IMR-90 (cell line): ENCODE results near the gene SMYD2. TPM values are rescaled to one million over a fixed set of nuclear protein-coding genes. Genes with fewer than 3 reads are reported as not detected.

Source experiments
- ATAC-seq: fragments of 200-7000 bp; cut with Tn5 transposase; 2 replicates; pipeline ENCODE4 v1.9.1; 2020; ENCODE audit warnings: low read depth, mild to moderate bottlenecking, moderate library complexity
- BruUV-seq: library from RNA; stranded (reverse); fragments of 400-500 nt; replicated peaks from 2 replicates; lab custom pipeline; 2021; lab: Mats Ljungman, UMichigan
- CTCF ChIA-PET: fragments of 300-600 bp; formaldehyde crosslinking; extraction: SDS; loops from one replicate; lab custom pipeline; 2021; ENCODE audit warnings: antibody characterized with exemption; lab: Yijun Ruan, JAX
- POLR2A ChIA-PET: fragments of 300-600 bp; sonication (Branson Sonifier 250); formaldehyde crosslinking; loops from one replicate; lab custom pipeline; 2022; ENCODE audit warnings: antibody characterized with exemption; ENCODE audit not compliant: unreplicated experiment; lab: Charles Lee
- DNase-seq: peaks from one replicate; pipeline ENCODE4 v3.0.0; 2013
- H2AFZ ChIP-seq: replicated peaks from 2 replicates; pipeline ENCODE3; 2013; ENCODE audit warnings: low read length, mild to moderate bottlenecking; ENCODE audit not compliant: poor library complexity
- H2AK5ac ChIP-seq: 2 replicates; pipeline ENCODE4 v1.6.1; 2013; ENCODE audit warnings: low read depth, low read length, inconsistent platforms
- H2AK9ac ChIP-seq: replicated peaks from 2 replicates; pipeline ENCODE3; 2013; ENCODE audit warnings: mild to moderate bottlenecking, low read depth, low read length, moderate library complexity; ENCODE audit not compliant: poor library complexity
- H2BK120ac ChIP-seq: 2 replicates; pipeline ENCODE4 v1.6.1; 2013; ENCODE audit warnings: low read depth, low read length, inconsistent platforms
- H2BK15ac ChIP-seq: 3 replicates; pipeline ENCODE4 v1.6.1; 2013; ENCODE audit warnings: low read depth, low read length, inconsistent platforms
- H2BK20ac ChIP-seq: 2 replicates; pipeline ENCODE4 v1.6.1; 2013; ENCODE audit warnings: low read depth, mild to moderate bottlenecking, inconsistent platforms, low read length, moderate library complexity
- H2BK5ac ChIP-seq: 2 replicates; pipeline ENCODE4 v1.6.1; 2013; ENCODE audit warnings: mild to moderate bottlenecking, low read depth, low read length, inconsistent platforms; ENCODE audit not compliant: poor library complexity, severe bottlenecking
- H3K14ac ChIP-seq: replicated peaks from 2 replicates; pipeline ENCODE4 v1.6.1; 2013; ENCODE audit warnings: low read depth, low read length, inconsistent platforms
- H3K18ac ChIP-seq: 2 replicates; pipeline ENCODE4 v1.6.1; 2013; ENCODE audit warnings: low read depth, low read length, control low read depth
- H3K23ac ChIP-seq: 2 replicates; pipeline ENCODE4 v1.6.1; 2013; ENCODE audit warnings: low read depth, low read length, inconsistent platforms
- H3K27ac ChIP-seq: 2 replicates; pipeline ENCODE4 v1.5.1; 2013; ENCODE audit warnings: mild to moderate bottlenecking, control low read depth, low read length; ENCODE audit not compliant: insufficient read depth
- H3K27me3 ChIP-seq: 2 replicates; pipeline ENCODE4 v1.6.1; 2013; ENCODE audit warnings: low read length; ENCODE audit not compliant: control insufficient read depth, insufficient read depth
- H3K36me3 ChIP-seq: 2 replicates; pipeline ENCODE4 v1.6.1; 2013; ENCODE audit warnings: low read length, mixed read lengths; ENCODE audit not compliant: control insufficient read depth, insufficient read depth
- H3K4ac ChIP-seq: 2 replicates; pipeline ENCODE4 v1.6.1; 2013; ENCODE audit warnings: low read depth, low read length, inconsistent platforms
- H3K4me1 ChIP-seq: 2 replicates; pipeline ENCODE4 v1.6.1; 2013; ENCODE audit warnings: low read length, mixed read lengths; ENCODE audit not compliant: control insufficient read depth, insufficient read depth
- H3K4me2 ChIP-seq: 2 replicates; pipeline ENCODE4 v1.6.1; 2013; ENCODE audit warnings: low read depth, mild to moderate bottlenecking, control low read depth, low read length, moderate library complexity
- H3K4me3 ChIP-seq: 2 replicates; pipeline ENCODE4 v1.5.1; 2013; ENCODE audit warnings: low read depth, mild to moderate bottlenecking, control low read depth, low read length, moderate library complexity; ENCODE audit not compliant: insufficient read depth
- H3K56ac ChIP-seq: 2 replicates; pipeline ENCODE4 v1.6.1; 2013; ENCODE audit warnings: low read length, inconsistent platforms; ENCODE audit not compliant: insufficient read depth; ENCODE audit errors: extremely low read depth
- H3K79me1 ChIP-seq, 2 experiments: 2 replicates each; pipeline ENCODE4 v1.6.1; 2013; ENCODE audit warnings: low read length in 2 of 2, inconsistent platforms in 1 of 2, low read depth in 1 of 2
- H3K9ac ChIP-seq: 2 replicates; pipeline ENCODE4 v1.6.1; 2013; ENCODE audit warnings: low read depth, low read length, control low read depth
- H3K9me1 ChIP-seq: 2 replicates; pipeline ENCODE4 v1.6.1; 2013; ENCODE audit warnings: low read length, inconsistent platforms; ENCODE audit not compliant: insufficient read depth
- H3K9me3 ChIP-seq: 2 replicates; pipeline ENCODE4 v1.6.1; 2013; ENCODE audit warnings: low read length; ENCODE audit not compliant: control insufficient read depth, insufficient read depth
- H4K20me1 ChIP-seq: 2 replicates; pipeline ENCODE4 v1.6.1; 2013; ENCODE audit warnings: low read length, inconsistent platforms; ENCODE audit not compliant: insufficient read depth
- H4K5ac ChIP-seq: 2 replicates; pipeline ENCODE4 v1.6.1; 2013; ENCODE audit warnings: mild to moderate bottlenecking, low read depth, low read length, control low read depth
- H4K8ac ChIP-seq, 2 experiments: 2 replicates each; pipeline ENCODE4 v1.6.1; 2013; ENCODE audit warnings: low read depth in 2 of 2, low read length in 2 of 2, control low read depth in 1 of 2, inconsistent platforms in 1 of 2
- H4K91ac ChIP-seq: 2 replicates; pipeline ENCODE4 v1.6.1; 2013; ENCODE audit warnings: low read depth, low read length, inconsistent platforms; ENCODE audit not compliant: insufficient read depth
- MAZ ChIP-seq: IDR thresholded peaks from 2 replicates; pipeline ENCODE4 v1.6.1; 2012; ENCODE audit warnings: low read depth, mild to moderate bottlenecking, low read length, improper control_type of control experiment, moderate library complexity, borderline replicate concordance
- NFE2L2 ChIP-seq: fragments of 150-350 bp; IDR thresholded peaks from 2 replicates; pipeline ENCODE4 v1.6.1; 2016; ENCODE audit warnings: low read depth, mild to moderate bottlenecking, low read length
- POLR2A ChIP-seq: IDR thresholded peaks from 2 replicates; pipeline ENCODE4 v1.6.1; 2012; ENCODE audit warnings: mild to moderate bottlenecking, low read depth, low read length
- RCOR1 ChIP-seq: IDR thresholded peaks from 2 replicates; pipeline ENCODE4 v1.6.1; 2012; ENCODE audit warnings: mild to moderate bottlenecking, low read length, improper control_type of control experiment; ENCODE audit not compliant: insufficient replicate concordance
- RFX5 ChIP-seq: IDR thresholded peaks from 2 replicates; pipeline ENCODE4 v1.8.0; 2012; ENCODE audit warnings: low read depth, mild to moderate bottlenecking, low read length, moderate library complexity
- WGBS, 2 experiments: methylation state at CpG; one replicate each; pipeline versions ENCODE4 v1.1.5 to v1.1.7; 2013; ENCODE audit warnings: missing lambda C conversion rate in 2 of 2; ENCODE audit not compliant: insufficient read length in 1 of 2; ENCODE audit errors: extremely low coverage in 2 of 2; 5-methylcytosine and 5-hydroxymethylcytosine counted together
- dilution Hi-C: fragments of 300-500 bp; cut with HindIII; formaldehyde crosslinking; loops from one replicate; pipeline ENCODE4 v1.14.3; 2018; ENCODE audit warnings: low sequenced_read_pairs; ENCODE audit not compliant: unreplicated experiment
- in situ Hi-C: fragments of 300-500 bp; cut with MboI; formaldehyde crosslinking; loops from 3 replicates; pipeline ENCODE4 v1.14.3; 2019; ENCODE audit warnings: low sequenced_read_pairs, inconsistent platforms, mixed read lengths
- intact Hi-C: fragments of 100-400 bp; cut with micrococcal nuclease; formaldehyde crosslinking; loops from 2 replicates; pipeline ENCODE4 v1.10.0; 2022
- polyA plus RNA-seq, 3 experiments: library from polyadenylated mRNA; depleted of rRNA; stranded (reverse); fragments of >200 nt; gene quantifications; 2 replicates each; pipeline ENCODE4 v1.2.3, GENCODE V29; 2012; ENCODE audit warnings: low replicate concordance in 1 of 3
- total RNA-seq: library from RNA; depleted of rRNA; stranded (reverse); fragments of >200 nt; gene quantifications from 2 replicates; pipeline ENCODE4 v1.2.3, GENCODE V29; 2012
- TF ChIP-seq, protein P1 (sequence below): conservative IDR thresholded peaks from 2 replicates; pipeline ENCODE4 v1.5.1; 2012; ENCODE audit warnings: mild to moderate bottlenecking, low read depth, low read length, improper control_type of control experiment
- TF ChIP-seq, protein P2 (sequence below): fragments of 150-350 bp; IDR thresholded peaks from 2 replicates; pipeline ENCODE4 v1.6.1; 2017; ENCODE audit warnings: mild to moderate bottlenecking, antibody characterized with exemption, low read length, low read depth

The SMYD2 gene
- total and polyA plus RNA-seq, 2 of the 4 experiments (the other 2 are of a cell fraction), result 32.7 to 61.7 TPM

DNA sequence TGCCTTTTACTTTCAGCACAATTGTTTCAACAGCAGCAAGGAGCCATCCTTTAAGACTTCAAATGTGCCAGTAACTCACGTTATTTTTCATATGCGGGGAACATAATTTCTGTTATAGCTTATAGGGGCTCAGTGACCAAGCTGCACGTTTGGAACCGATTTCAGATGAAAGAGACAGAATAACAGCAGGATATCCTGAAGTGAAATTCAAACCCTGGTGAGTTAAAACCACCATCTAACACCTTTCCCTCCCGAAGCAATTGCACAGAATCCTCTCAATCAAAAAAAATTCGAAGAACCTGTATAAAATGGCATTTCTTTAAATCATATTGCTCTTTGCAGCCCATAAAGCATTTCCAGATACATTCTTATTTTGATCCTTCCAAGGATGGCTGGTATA, 6.9 kb downstream of the SMYD2 start:
- POLR2A ChIA-PET, result no interaction called here
- in situ Hi-C loops, result no loop called here
- H2BK15ac ChIP-seq, result no peak overlapping the region

More for the DNA sequence above, 6.9 kb downstream of the SMYD2 start:
- H2BK120ac ChIP-seq, result no peak overlapping the region
- H3K36me3 ChIP-seq, result no peaks in the 10 kb centered on the region
- no peaks in the 10 kb centered on the region for H4K20me1 ChIP-seq
- DNase-seq (no peak), ATAC-seq (no peak)
- intact Hi-C loops (no loop called here), dilution Hi-C loops (no loop called here)
- no peak overlapping the region for H4K5ac ChIP-seq
- H3K27ac ChIP-seq, result no peak overlapping the region
- no peak overlapping the region for H2AK9ac ChIP-seq
- TF ChIP-seq, protein P1, sequence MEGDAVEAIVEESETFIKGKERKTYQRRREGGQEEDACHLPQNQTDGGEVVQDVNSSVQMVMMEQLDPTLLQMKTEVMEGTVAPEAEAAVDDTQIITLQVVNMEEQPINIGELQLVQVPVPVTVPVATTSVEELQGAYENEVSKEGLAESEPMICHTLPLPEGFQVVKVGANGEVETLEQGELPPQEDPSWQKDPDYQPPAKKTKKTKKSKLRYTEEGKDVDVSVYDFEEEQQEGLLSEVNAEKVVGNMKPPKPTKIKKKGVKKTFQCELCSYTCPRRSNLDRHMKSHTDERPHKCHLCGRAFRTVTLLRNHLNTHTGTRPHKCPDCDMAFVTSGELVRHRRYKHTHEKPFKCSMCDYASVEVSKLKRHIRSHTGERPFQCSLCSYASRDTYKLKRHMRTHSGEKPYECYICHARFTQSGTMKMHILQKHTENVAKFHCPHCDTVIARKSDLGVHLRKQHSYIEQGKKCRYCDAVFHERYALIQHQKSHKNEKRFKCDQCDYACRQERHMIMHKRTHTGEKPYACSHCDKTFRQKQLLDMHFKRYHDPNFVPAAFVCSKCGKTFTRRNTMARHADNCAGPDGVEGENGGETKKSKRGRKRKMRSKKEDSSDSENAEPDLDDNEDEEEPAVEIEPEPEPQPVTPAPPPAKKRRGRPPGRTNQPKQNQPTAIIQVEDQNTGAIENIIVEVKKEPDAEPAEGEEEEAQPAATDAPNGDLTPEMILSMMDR, result no peak
- TF ChIP-seq POLR2A (no peak), RFX5 (no peak), RCOR1 (no peak), NFE2L2 (no peak), MAZ (no peak)
- TF ChIP-seq, protein P2, sequence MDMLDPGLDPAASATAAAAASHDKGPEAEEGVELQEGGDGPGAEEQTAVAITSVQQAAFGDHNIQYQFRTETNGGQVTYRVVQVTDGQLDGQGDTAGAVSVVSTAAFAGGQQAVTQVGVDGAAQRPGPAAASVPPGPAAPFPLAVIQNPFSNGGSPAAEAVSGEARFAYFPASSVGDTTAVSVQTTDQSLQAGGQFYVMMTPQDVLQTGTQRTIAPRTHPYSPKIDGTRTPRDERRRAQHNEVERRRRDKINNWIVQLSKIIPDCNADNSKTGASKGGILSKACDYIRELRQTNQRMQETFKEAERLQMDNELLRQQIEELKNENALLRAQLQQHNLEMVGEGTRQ, result no peak
- no peak overlapping the region for H3K23ac ChIP-seq
- no peak overlapping the region for H2AFZ ChIP-seq
- H3K18ac ChIP-seq, result no peak overlapping the region
- H3K56ac ChIP-seq, result no peak overlapping the region
- H3K4me1 ChIP-seq, result peaks cover 5% of the 10 kb centered on the region; the same call in 1 of the 2 replicates
- peaks cover 19 to 33% of the 10 kb centered on the region in 2 experiments for H3K79me1 ChIP-seq
- no peaks in the 10 kb centered on the region for H3K27me3 ChIP-seq
- no TSS peak for BruUV-seq
- CTCF ChIA-PET, result no interaction called here
- H3K9me1 ChIP-seq, result no peaks in the 10 kb centered on the region; the same call in 1 of the 2 replicates
- H3K4me2 ChIP-seq, result no peak overlapping the region
- no peak overlapping the region for H3K4ac ChIP-seq
- H3K9me3 ChIP-seq, result no peaks in the 10 kb centered on the region
- no peak overlapping the region for H4K8ac ChIP-seq
- no peak overlapping the region for H2BK5ac ChIP-seq
- H4K91ac ChIP-seq, result no peak overlapping the region
- 100% methylated on average over 2 of the region's 6 CpGs; no CpG with 5 or more reads in 1 of the 2 experiments for WGBS, 2 experiments
- no peak overlapping the region for H2AK5ac ChIP-seq
- H3K9ac ChIP-seq, result no peak overlapping the region
- no peak overlapping the region for H3K14ac ChIP-seq
- H2BK20ac ChIP-seq, result no peak overlapping the region
- no peak overlapping the region for H3K4me3 ChIP-seq
